Loucy (cell line): ENCODE results near the gene OCSTAMP.

Source experiments
- EZH2phosphoT487 ChIP-seq: fragments of 200-600 bp; IDR thresholded peaks from 2 replicates; pipeline ENCODE4 v1.6.1; 2018; ENCODE audit warnings: antibody characterized with exemption, mild to moderate bottlenecking, moderate library complexity, borderline replicate concordance
- TF ChIP-seq, protein P1 (sequence below): fragments of 200-600 bp; sonication (generic); conservative IDR thresholded peaks from 2 replicates; pipeline ENCODE4 v1.5.1; 2014; ENCODE audit warnings: mild to moderate bottlenecking, antibody characterized with exemption, low read length

DNA sequence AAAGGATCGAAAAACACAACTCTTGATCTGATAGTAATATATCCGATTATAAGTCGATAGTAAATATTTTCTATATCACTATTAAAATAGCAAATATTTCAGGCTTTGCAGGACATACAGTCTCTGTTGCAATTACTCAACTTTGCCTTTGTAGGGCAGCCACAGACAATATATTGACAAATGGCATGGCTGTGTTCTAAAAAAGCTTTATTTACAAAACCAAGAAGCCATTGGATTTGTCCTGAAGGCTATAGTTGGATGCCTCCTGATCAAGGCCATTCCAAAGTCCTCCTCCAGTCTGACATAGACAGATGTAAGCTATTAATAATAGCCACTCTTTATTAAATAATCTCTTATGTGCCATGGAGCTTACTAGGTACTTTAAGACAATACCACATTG lies 5.9 kb downstream of the OCSTAMP start:
- TF ChIP-seq, protein P1, sequence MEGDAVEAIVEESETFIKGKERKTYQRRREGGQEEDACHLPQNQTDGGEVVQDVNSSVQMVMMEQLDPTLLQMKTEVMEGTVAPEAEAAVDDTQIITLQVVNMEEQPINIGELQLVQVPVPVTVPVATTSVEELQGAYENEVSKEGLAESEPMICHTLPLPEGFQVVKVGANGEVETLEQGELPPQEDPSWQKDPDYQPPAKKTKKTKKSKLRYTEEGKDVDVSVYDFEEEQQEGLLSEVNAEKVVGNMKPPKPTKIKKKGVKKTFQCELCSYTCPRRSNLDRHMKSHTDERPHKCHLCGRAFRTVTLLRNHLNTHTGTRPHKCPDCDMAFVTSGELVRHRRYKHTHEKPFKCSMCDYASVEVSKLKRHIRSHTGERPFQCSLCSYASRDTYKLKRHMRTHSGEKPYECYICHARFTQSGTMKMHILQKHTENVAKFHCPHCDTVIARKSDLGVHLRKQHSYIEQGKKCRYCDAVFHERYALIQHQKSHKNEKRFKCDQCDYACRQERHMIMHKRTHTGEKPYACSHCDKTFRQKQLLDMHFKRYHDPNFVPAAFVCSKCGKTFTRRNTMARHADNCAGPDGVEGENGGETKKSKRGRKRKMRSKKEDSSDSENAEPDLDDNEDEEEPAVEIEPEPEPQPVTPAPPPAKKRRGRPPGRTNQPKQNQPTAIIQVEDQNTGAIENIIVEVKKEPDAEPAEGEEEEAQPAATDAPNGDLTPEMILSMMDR, result peak; percentile 66
- no peak for TF ChIP-seq EZH2phosphoT487
